GM18508 (cell line): Measurements from ENCODE around the gene GPI.
A peak's percentile ranks its signal among the peaks of the same experiment; 100 is the strongest.

Experiments
- ATAC-seq: cut with Tn5 transposase; IDR thresholded peaks from one replicate; pipeline ENCODE4 v1.9.1; 2021; ENCODE audit warnings: moderate number of reproducible peaks; ENCODE audit not compliant: insufficient read depth, unreplicated experiment

Gene GPI

DNA sequence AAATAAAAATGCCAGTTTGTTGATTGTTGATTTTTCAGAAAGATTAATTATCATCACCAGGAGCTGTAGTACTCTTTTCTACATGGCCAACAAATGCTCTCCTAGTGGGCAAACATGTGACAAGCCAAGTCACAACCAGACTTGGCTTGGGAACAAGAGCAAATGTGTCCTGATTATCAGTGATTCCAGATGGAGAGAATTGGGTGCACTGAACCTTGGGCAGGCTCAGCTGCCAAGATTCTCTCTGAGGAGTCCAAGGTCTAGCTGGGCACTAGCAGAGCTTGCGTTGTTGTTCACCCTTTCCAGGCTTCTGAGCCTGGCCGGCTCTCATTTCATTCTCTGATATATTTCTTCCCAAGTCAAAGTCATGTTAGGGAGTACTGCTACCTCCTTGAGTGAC is 27.3 kb upstream of the GPI start:
- ATAC-seq = no peak

DNA sequence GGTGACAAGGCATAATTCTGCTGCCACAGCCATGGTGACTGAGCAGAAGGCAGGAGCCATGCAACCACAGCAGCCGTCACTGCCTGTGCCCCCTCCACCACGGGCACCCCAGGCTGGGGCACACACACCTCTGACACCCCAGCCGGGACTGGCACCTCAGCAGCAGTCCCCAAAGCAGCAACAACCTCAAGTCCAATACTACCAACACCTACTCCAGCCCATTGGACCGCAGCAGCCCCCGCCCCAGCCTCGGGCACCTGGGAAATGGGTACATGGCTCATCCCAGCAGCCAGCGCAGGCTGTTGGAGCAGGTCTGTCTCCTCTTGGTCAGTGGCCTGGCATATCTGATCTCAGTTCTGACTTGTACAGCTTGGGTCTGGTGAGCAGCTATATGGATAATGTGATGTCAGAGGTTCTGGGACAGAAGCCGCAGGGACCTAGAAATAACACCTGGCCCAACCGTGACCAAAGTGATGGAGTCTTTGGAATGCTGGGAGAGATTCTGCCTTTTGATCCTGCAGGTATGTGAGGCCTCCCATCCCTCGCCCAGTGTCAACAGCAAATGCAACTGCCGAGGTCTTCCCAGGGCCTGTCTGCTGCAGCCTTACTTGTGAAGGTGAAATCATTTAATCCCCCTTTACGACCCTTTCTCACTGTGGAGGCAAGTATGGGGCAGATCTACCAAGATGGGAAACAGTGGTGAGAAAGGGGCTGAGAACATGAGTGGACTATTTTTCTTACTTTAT is 22.9 kb upstream of the GPI start:
- no peak for ATAC-seq

DNA sequence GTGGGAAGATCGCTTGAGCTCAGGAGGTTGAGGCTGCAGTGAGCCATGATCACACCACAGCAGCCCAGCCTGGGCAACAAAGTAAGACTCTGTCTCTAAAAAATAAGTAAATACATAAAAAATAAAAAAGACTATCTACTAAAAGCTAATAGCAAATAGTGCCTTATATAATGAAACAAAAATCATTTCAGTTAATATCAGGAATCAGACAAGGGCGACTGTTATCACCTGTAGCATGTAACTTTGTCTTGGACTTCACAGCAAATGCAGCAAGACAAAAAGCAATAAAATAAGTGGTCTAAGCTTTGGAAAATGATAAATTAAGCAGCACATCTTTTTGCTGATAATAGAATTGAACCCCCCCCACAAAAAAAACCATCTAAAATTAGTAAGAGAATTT is 21.2 kb upstream of the GPI start:
- ATAC-seq = no peak

GRCh38 chr19:34345947-34346351 is 19.0 kb upstream of the GPI start:
- ATAC-seq = no peak

GRCh38 chr19:34347561-34348165 is 17.3 kb upstream of the GPI start:
- ATAC-seq = no peak

GRCh38 chr19:34348899-34349487 is 16.0 kb upstream of the GPI start:
- no peak for ATAC-seq

DNA sequence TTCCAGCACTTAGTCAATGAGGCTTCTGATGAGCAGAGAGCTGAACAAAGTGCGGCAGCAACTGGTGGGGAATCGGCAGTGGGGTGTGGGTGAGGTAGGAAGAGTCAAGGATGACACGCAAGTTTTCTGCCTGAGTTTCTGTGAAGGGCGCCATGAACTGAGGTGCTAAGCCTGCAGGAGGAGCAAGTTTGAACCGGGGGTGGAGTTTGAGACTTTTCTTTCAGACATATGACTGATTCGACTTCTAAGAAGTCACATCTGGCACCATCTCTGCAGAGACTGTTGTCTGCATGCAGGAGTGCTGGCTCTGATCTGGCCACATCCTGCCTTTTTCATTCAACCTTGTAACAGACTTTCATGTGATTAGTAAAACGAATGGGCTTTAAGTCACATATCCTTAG is 14.8 kb upstream of the GPI start:
- no peak for ATAC-seq

- ATAC-seq = no peak
These were observed 13.6 kb upstream of the GPI start for GRCh38 chr19:34351382-34351826.

GRCh38 chr19:34353546-34353945 is 11.4 kb upstream of the GPI start:
- ATAC-seq = no peak

DNA sequence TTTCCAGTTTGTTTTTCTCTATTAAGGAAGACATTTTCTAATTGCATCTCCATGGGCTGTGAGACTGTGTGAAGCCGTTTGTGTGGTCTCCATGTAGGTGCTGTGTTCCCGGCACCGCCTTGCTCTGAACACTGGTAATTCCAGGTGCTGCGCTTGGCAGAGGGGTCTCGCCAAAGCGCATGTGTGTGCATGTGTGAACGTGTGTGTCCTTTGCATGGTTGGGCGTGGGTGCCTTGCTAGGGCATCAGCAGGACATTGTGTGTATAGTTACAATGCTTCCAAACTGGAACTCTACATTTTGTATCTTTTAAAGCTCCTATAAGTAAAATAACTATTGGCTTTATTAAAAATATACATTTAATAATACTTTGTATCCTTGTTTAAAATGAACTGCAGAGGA is 9.8 kb upstream of the GPI start:
- no peak for ATAC-seq

DNA sequence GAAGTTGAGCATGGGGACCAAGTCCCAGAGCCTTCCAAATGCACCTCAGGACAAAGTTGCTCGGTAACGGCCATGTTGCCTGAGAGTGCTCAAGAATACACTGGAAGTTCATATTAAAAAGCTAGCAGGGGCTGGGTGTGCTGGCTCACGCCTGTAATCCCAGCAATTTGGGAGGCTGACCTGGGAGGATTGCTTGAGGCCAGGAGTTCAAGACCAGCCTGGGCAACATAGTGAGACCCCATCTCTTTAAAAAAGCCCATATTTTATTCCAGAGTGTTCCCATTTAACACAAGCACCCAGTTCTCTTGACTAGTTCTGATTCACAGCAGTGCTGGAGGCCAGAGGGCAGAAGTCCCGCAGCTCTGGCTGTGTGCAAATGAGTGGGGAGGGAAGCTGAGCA is 8.1 kb upstream of the GPI start:
- no peak for ATAC-seq

DNA sequence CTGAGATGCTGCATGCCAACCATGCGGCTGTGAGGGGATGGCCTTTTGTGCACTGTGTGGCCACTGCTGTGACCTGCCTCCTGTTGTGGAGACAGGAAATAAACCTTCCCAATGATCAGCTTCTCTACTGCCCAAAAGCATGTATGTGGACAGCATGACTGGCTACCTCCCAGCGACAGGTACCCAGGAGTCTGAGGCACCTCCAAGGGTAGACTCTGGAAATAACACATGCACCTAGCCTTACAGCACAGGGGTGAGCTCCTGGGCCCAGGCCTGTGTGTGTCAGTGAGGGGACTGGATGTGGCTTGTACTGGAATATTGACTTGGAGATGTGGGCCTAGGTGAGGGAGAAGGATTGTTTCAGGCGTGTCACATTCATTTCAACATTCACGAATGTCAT is 7.6 kb upstream of the GPI start:
- ATAC-seq = no peak

GRCh38 chr19:34359140-34359953 is 5.6 kb upstream of the GPI start:
- peak; percentile 68 for ATAC-seq

- no peak for ATAC-seq
These were observed 5.1 kb upstream of the GPI start for GRCh38 chr19:34359954-34360315.

- ATAC-seq = no peak
These were observed 4.6 kb upstream of the GPI start for GRCh38 chr19:34360354-34360909.

- no peak for ATAC-seq
These were observed 2.3 kb upstream of the GPI start for GRCh38 chr19:34362679-34363069.

DNA sequence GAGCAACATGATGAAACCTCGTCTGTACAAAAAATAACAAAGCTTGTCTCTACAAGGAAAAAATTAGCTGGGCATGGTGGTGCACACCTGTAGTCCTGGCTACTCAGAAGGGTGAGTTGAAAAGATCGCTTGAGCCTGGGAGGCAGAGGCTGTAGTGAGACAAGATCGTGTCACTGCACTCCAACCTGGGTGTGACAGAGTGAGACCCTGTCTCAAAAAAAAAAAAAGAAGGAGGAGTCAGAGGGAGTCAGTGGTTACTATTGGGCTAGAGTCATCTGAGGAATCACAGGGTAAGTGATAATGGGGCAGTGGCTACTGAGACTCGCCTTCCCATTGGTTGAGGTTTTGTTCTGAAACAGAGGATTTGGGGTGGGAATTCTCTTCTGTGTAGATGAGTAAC is 1.9 kb upstream of the GPI start:
- no peak for ATAC-seq

DNA sequence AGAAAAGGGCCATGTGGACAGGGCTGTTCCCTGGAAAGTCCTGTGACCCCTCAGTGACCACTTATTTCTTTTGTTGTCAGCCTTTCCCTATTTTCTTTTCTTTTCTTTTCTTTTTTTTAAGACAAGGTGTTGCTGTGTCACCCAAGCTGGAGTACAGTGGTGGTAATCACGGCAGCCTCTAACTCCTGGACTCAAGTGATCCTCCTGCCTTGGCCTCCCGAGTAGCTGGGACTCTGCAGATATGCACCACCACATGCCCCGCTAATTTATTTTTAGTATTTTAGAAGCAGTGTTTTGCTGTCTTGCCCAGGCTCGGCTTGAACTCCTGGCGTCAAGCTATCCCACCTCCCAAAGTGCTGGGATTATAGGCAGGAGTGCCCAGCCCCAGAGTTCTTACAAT is 1.1 kb upstream of the GPI start:
- ATAC-seq = no peak

DNA sequence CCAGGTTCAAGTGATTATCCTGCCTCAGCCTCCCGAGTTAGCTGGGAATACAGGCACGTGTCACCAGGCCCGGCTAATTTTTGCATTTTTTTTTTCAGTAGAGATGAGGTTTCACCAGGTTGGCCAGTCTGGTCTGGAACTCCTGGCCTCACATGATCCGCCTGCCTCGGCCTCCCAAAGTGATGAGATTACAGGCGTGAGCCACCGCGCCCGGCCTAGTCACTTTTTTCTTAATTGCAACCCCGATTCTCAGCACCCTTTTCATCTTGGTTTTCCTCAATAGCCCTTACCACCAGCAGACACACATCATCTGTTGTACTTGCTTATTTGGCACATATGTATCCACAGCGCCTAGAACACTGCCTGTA is 550 bp upstream of the GPI start:
- no peak for ATAC-seq

GRCh38 chr19:34365463-34366401 is 736 bp downstream of the GPI start:
- ATAC-seq = no peak
